CD4-positive, alpha-beta T cell (primary cell): ENCODE data around the gene ADGRB3. TPM values are rescaled to one million over a fixed set of nuclear protein-coding genes. Genes with fewer than 3 reads are reported as not detected.

Source experiments
- ATAC-seq: fragments of 200-7000 bp; cut with Tn5 transposase; one replicate; pipeline ENCODE4 v1.10.0; 2022; ENCODE audit warnings: mild to moderate bottlenecking; ENCODE audit not compliant: poor library complexity
- CTCF ChIA-PET: fragments of 350-600 bp; sonication (Branson Sonifier 250); formaldehyde crosslinking; loops from one replicate; lab custom pipeline; 2021; ENCODE audit warnings: antibody characterized with exemption, inconsistent platforms; lab: Charles Lee
- POLR2A ChIA-PET: fragments of 350-600 bp; sonication (Branson Sonifier 250); formaldehyde crosslinking; loops from one replicate; lab custom pipeline; 2021; ENCODE audit warnings: antibody characterized with exemption, inconsistent platforms; lab: Charles Lee
- DNase-seq, 14 experiments: peaks; one replicate each; pipeline ENCODE4 v3.0.0-alpha.2; 2013 to 2020; ENCODE audit warnings: mixed read lengths in 2 of 14
- H3K27ac ChIP-seq, 2 donors: one replicate each; pipeline versions ENCODE4 v1.5.1 to v1.7.0; 2013; ENCODE audit warnings: low read length in 2 of 2, low read depth in 1 of 2, mild to moderate bottlenecking in 1 of 2
- H3K27me3 ChIP-seq, 2 experiments: 1 replicate in 1 of 2; 2 replicates in 1 of 2; pipeline versions ENCODE4 v1.6.1 to v1.7.0; 2013; ENCODE audit warnings: low read length in 2 of 2, control low read depth in 1 of 2, mild to moderate bottlenecking in 1 of 2, moderate library complexity in 1 of 2; ENCODE audit not compliant: insufficient read depth in 2 of 2, control insufficient read depth in 1 of 2
- H3K36me3 ChIP-seq: one replicate; pipeline ENCODE4 v1.6.1; 2013; ENCODE audit warnings: low read length, control low read depth; ENCODE audit not compliant: insufficient read depth
- H3K4me1 ChIP-seq: one replicate; pipeline ENCODE4 v1.6.1; 2013; ENCODE audit warnings: low read length, control low read depth; ENCODE audit not compliant: insufficient read depth
- H3K4me3 ChIP-seq: one replicate; pipeline ENCODE4 v1.5.1; 2013; ENCODE audit warnings: mild to moderate bottlenecking, low read length, moderate library complexity
- H3K9me3 ChIP-seq, 2 experiments: 1 replicate in 1 of 2; 2 replicates in 1 of 2; pipeline versions ENCODE4 v1.6.1 to v1.7.0; 2013; ENCODE audit warnings: low read length in 2 of 2, mild to moderate bottlenecking in 2 of 2, control low read depth in 1 of 2, moderate library complexity in 1 of 2; ENCODE audit not compliant: control insufficient read depth in 1 of 2, insufficient read depth in 1 of 2
- H3K27ac Mint-ChIP-seq: one replicate; pipeline ENCODE4 v1.8.0; 2020; ENCODE audit warnings: mixed read lengths
- H3K27me3 Mint-ChIP-seq: one replicate; pipeline ENCODE4 v1.8.0; 2021; ENCODE audit warnings: mixed read lengths
- H3K36me3 Mint-ChIP-seq: one replicate; pipeline ENCODE4 v1.8.0; 2021; ENCODE audit warnings: low read depth, mixed read lengths
- H3K4me1 Mint-ChIP-seq: one replicate; pipeline ENCODE4 v1.8.0; 2021; ENCODE audit warnings: low read depth, mixed read lengths
- H3K4me3 Mint-ChIP-seq: one replicate; pipeline ENCODE4 v1.8.0; 2020; ENCODE audit warnings: mild to moderate bottlenecking, mixed read lengths
- H3K9me3 Mint-ChIP-seq: one replicate; pipeline ENCODE4 v1.8.0; 2020; ENCODE audit warnings: mixed read lengths
- CTCF ChIP-seq: fragments of 200-600 bp; IDR thresholded peaks from one replicate; pipeline ENCODE4 v1.8.0; 2022; ENCODE audit warnings: antibody characterized with exemption, mild to moderate bottlenecking
- intact Hi-C, 2 experiments: fragments of 100-400 bp; cut with DNase I in 1 of 2; cut with micrococcal nuclease in 1 of 2; formaldehyde crosslinking; loops; one replicate each; pipeline versions ENCODE4 v1.15.1 to v1.9.0; 2023 to 2025; cut with DNase I, micrococcal nuclease
- total RNA-seq, 174 experiments: library from RNA in 2 of 174; stranded (reverse) in 2 of 174; gene quantifications; one replicate each; pipeline ENCODE4 v1.2.3 and lab custom pipeline; 2021 to 2026

The ADGRB3 gene
- total RNA-seq, 2 experiments from 2014 or later = not detected

- Mint-ChIP-seq H3K27ac (no peak overlapping the region), H3K4me3 (no peak overlapping the region), H3K4me1 (no peaks in the 10 kb centered on the region), H3K27me3 (no peaks in the 10 kb centered on the region), H3K36me3 (no peaks in the 10 kb centered on the region), H3K9me3 (no peaks in the 10 kb centered on the region)
- no peak overlapping the region for H3K4me3 ChIP-seq
- H3K9me3 ChIP-seq = no peaks in the 10 kb centered on the region
- ChIA-PET POLR2A (no interaction called here), CTCF (no interaction called here)
- no peak overlapping the region for H3K27ac ChIP-seq
- no peak for TF ChIP-seq CTCF
- no peaks in the 10 kb centered on the region for H3K4me1 ChIP-seq
- no peak for ATAC-seq
- no peaks in the 10 kb centered on the region for H3K36me3 ChIP-seq
- H3K27me3 ChIP-seq = no peaks in the 10 kb centered on the region
- no peak for DNase-seq
- intact Hi-C loops = no loop called here
Observed at GRCh38 chr6:68652117-68652536, 17.0 kb downstream of the ADGRB3 start.

GRCh38 chr6:68653074-68653705, 18.1 kb downstream of the ADGRB3 start:
- TF ChIP-seq CTCF = no peak
- Histone ChIP-seq H3K4me1 (no peaks in the 10 kb centered on the region), H3K27me3 (no peaks in the 10 kb centered on the region), H3K9me3 (no peaks in the 10 kb centered on the region), H3K27ac (no peak overlapping the region), H3K4me3 (no peak overlapping the region), H3K36me3 (no peaks in the 10 kb centered on the region)
- CTCF ChIA-PET = no interaction called here
- H3K27ac Mint-ChIP-seq = no peak overlapping the region
- H3K4me3 Mint-ChIP-seq = no peak overlapping the region
- intact Hi-C loops = no loop called here
- POLR2A ChIA-PET = no interaction called here
- no peaks in the 10 kb centered on the region for H3K27me3 Mint-ChIP-seq
- no peak for ATAC-seq
- DNase-seq = no peak
- H3K9me3 Mint-ChIP-seq = no peaks in the 10 kb centered on the region
- H3K36me3 Mint-ChIP-seq = no peaks in the 10 kb centered on the region
- no peaks in the 10 kb centered on the region for H3K4me1 Mint-ChIP-seq

GRCh38 chr6:68653706-68654089, 18.6 kb downstream of the ADGRB3 start:
- no peaks in the 10 kb centered on the region for H3K4me1 Mint-ChIP-seq
- no peaks in the 10 kb centered on the region for H3K36me3 Mint-ChIP-seq

More at GRCh38 chr6:68653706-68654089, 18.6 kb downstream of the ADGRB3 start:
- Histone ChIP-seq H3K9me3 (no peaks in the 10 kb centered on the region), H3K4me3 (no peak overlapping the region), H3K27ac (no peak overlapping the region), H3K36me3 (no peaks in the 10 kb centered on the region), H3K27me3 (no peaks in the 10 kb centered on the region), H3K4me1 (no peaks in the 10 kb centered on the region)
- no peaks in the 10 kb centered on the region for H3K9me3 Mint-ChIP-seq
- ChIA-PET CTCF (no interaction called here), POLR2A (no interaction called here)
- ATAC-seq = no peak
- no peak for TF ChIP-seq CTCF
- DNase-seq = no peak
- H3K27me3 Mint-ChIP-seq = no peaks in the 10 kb centered on the region
- no peak overlapping the region for H3K4me3 Mint-ChIP-seq
- intact Hi-C loops = no loop called here
- H3K27ac Mint-ChIP-seq = no peak overlapping the region
